Muscle layer of duodenum (tissue), 2 donors: ENCODE measurements around the gene FREY1.
A peak's percentile ranks its signal among the peaks of the same experiment; 100 is the strongest.

Experiments
- H3K27ac ChIP-seq: one replicate; pipeline ENCODE4 v1.7.0; 2013; ENCODE audit warnings: mild to moderate bottlenecking, low read length
- H3K27me3 ChIP-seq: one replicate; pipeline ENCODE4 v1.7.0; 2013; ENCODE audit warnings: low read depth, mild to moderate bottlenecking, control low read depth, low read length
- H3K36me3 ChIP-seq, 2 donors: one replicate each; pipeline ENCODE4 v1.7.0; 2013; ENCODE audit warnings: low read length in 2 of 2, control low read depth in 1 of 2, mild to moderate bottlenecking in 1 of 2; ENCODE audit not compliant: insufficient read depth in 2 of 2, control insufficient read depth in 1 of 2
- H3K4me1 ChIP-seq, 2 donors: one replicate each; pipeline ENCODE4 v1.7.0; 2013; ENCODE audit warnings: low read length in 2 of 2, mild to moderate bottlenecking in 2 of 2, control low read depth in 1 of 2, moderate library complexity in 1 of 2; ENCODE audit not compliant: insufficient read depth in 2 of 2, control insufficient read depth in 1 of 2
- H3K4me3 ChIP-seq, 2 donors: one replicate each; pipeline ENCODE4 v1.7.0; 2013; ENCODE audit warnings: low read length in 2 of 2, low read depth in 1 of 2, mild to moderate bottlenecking in 1 of 2
- H3K9me3 ChIP-seq, 2 donors: one replicate each; pipeline ENCODE4 v1.7.0; 2013; ENCODE audit warnings: low read length in 2 of 2, control low read depth in 1 of 2, mild to moderate bottlenecking in 1 of 2; ENCODE audit not compliant: control insufficient read depth in 1 of 2
- donor health status: healthy.

FREY1 gene

DNA sequence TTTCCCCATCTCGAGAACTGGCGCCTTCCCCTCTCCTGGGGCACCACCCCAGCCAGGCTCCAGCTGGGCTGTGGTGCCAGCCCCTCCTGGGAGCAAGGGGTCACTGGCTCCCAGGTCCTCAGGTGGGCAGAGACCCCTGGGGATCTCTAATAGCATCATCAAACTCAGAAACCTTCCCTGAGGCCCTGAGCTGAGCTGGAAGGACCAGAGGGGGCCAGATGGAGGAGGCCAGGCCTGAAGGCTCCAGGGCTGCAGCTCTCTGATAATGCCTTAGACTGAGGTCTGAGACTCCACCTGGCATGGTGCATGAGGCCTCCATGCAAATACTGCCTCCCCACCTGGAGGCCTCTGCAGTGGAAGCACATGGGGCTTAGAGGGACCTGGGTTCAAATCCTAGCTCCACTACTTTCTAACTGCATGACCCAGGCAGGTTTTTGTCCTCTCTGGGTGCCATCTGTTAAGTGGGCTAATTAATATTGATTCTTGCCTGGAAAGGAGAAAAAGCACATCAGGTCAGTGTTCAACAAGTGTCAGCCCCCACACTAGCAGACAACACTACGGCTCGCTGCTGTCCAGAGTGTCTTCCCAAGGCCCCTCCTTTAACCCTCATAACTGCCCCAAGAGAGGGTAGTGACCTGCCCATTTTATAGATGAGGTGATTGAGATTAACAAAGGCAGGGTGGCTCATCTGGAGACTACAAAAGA lies 20.1 kb downstream of the FREY1 start:
- Histone ChIP-seq H3K9me3 (no peaks in the 10 kb centered on the region), H3K36me3 (peaks cover under 1 to 4% of the 10 kb centered on the region in 2 donors), H3K27ac (no peak overlapping the region), H3K4me3 (no peak overlapping the region), H3K4me1 (peaks cover 0 to 10% of the 10 kb centered on the region in 2 donors), H3K27me3 (no peaks in the 10 kb centered on the region)

GRCh38 chr11:45885921-45886721 lies 20.9 kb downstream of the FREY1 start:
- no peaks in the 10 kb centered on the region for H3K9me3 ChIP-seq
- peak overlapping the region; percentile 16 to 65 for H3K4me3 ChIP-seq
- H3K36me3 ChIP-seq, result peaks cover 9 to 12% of the 10 kb centered on the region in 2 donors
- no peak overlapping the region for H3K27ac ChIP-seq
- H3K4me1 ChIP-seq, result peaks cover 0 to 18% of the 10 kb centered on the region in 2 donors
- H3K27me3 ChIP-seq, result no peaks in the 10 kb centered on the region

GRCh38 chr11:45885274-45885920 lies 21.7 kb downstream of the FREY1 start, which contains the start of gene MAPK8IP1:
Gene MAPK8IP1 (plus strand): TSS chr11:45885651. CDS start chr11:45885821, 170 bp downstream.
- Histone ChIP-seq H3K36me3 (peaks cover 16 to 19% of the 10 kb centered on the region in 2 donors), H3K4me1 (peaks cover 0 to 26% of the 10 kb centered on the region in 2 donors), H3K27ac (no peak within 1 kb of the TSS), H3K4me3 (peak within 1 kb of the TSS; percentile 16 to 65), H3K9me3 (no peaks in the 10 kb centered on the region), H3K27me3 (no peaks in the 10 kb centered on the region)

GRCh38 chr11:45884596-45885185 lies 22.4 kb downstream of the FREY1 start:
- H3K27me3 ChIP-seq, result no peaks in the 10 kb centered on the region
- no peaks in the 10 kb centered on the region for H3K9me3 ChIP-seq
- peaks cover 0 to 27% of the 10 kb centered on the region in 2 donors for H3K4me1 ChIP-seq
- peak overlapping the region in 1 of 2 donors; percentile 44 for H3K4me3 ChIP-seq
- no peak overlapping the region for H3K27ac ChIP-seq
- peaks cover 17 to 23% of the 10 kb centered on the region in 2 donors for H3K36me3 ChIP-seq

- Histone ChIP-seq H3K27me3 (no peaks in the 10 kb centered on the region), H3K27ac (no peak overlapping the region), H3K4me3 (no peak overlapping the region), H3K9me3 (no peaks in the 10 kb centered on the region), H3K36me3 (peaks cover 32 to 44% of the 10 kb centered on the region in 2 donors), H3K4me1 (peaks cover 0 to 27% of the 10 kb centered on the region in 2 donors)
Measured at GRCh38 chr11:45881708-45882368, 25.2 kb downstream of the FREY1 start.

GRCh38 chr11:45880772-45881570 lies 26.1 kb downstream of the FREY1 start:
- no peaks in the 10 kb centered on the region for H3K27me3 ChIP-seq
- H3K4me3 ChIP-seq, result no peak overlapping the region
- H3K27ac ChIP-seq, result no peak overlapping the region
- H3K4me1 ChIP-seq, result peaks cover 0 to 25% of the 10 kb centered on the region in 2 donors
- no peaks in the 10 kb centered on the region for H3K9me3 ChIP-seq
- H3K36me3 ChIP-seq, result peaks cover 39 to 52% of the 10 kb centered on the region in 2 donors

DNA sequence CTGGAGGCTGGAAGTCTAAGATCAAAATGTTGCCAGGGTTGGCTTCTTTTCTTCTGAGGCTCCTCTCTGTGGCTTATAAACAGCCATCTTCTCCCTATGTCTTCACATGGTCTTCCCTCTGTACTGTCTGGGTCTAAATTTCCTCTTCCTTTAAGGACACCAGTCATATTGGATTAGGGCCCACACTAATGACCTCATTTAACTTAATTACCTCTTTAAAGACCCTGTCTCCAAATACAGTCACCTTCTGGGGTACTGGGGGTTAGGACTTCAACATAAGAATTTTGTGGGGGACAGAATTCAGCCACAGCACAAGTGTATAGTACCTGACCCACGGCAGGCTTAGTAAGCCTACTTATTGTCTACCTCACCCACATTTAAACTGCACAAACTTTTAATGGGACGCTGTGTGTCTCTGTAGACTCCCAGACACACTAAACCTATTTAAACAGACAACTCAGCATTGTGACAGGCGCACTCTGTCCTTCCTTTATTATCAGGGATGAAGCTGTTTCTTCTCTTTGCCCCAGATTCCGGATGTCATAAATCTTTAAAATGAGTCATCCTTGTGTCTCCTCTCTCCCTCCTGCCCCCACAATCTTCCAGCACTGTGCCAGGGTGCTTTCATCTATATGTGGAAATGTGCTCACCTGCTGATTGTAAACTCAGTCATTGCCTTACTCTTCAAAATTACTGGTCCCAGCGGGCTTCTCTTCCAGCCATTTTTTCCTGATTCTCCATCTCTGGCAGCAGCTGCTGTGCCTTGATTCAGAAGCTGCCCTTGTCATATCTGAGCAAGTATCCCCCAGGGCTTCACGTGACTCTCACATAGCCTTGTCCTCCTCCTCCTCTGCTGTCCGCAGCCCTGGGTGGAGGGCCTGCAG lies 27.0 kb downstream of the FREY1 start:
- Histone ChIP-seq H3K27ac (no peak overlapping the region), H3K9me3 (no peaks in the 10 kb centered on the region), H3K27me3 (no peaks in the 10 kb centered on the region), H3K4me3 (no peak overlapping the region), H3K4me1 (peaks cover 0 to 19% of the 10 kb centered on the region in 2 donors), H3K36me3 (peaks cover 48 to 61% of the 10 kb centered on the region in 2 donors)

GRCh38 chr11:45877845-45878244 lies 29.2 kb downstream of the FREY1 start:
- H3K9me3 ChIP-seq, result no peaks in the 10 kb centered on the region
- peaks cover 64 to 71% of the 10 kb centered on the region in 2 donors for H3K36me3 ChIP-seq
- no peak overlapping the region for H3K27ac ChIP-seq
- H3K4me3 ChIP-seq, result no peak overlapping the region
- no peaks in the 10 kb centered on the region for H3K27me3 ChIP-seq
- H3K4me1 ChIP-seq, result peaks cover 0 to 18% of the 10 kb centered on the region in 2 donors

- Histone ChIP-seq H3K36me3 (peaks cover 68 to 70% of the 10 kb centered on the region in 2 donors), H3K9me3 (no peaks in the 10 kb centered on the region), H3K27me3 (no peaks in the 10 kb centered on the region), H3K4me1 (peaks cover 0 to 18% of the 10 kb centered on the region in 2 donors), H3K4me3 (no peak overlapping the region), H3K27ac (no peak overlapping the region)
Measured at GRCh38 chr11:45877221-45877620, 29.9 kb downstream of the FREY1 start.
